Subcutaneous adipose tissue (tissue), 4 donors: ENCODE measurements around the gene ZNF41. TPM values are rescaled to one million over a fixed set of nuclear protein-coding genes. Genes with fewer than 3 reads are reported as not detected.

ENCODE experiments used
- total RNA-seq, 4 donors: library from RNA; depleted of rRNA; stranded (reverse); fragments of >200 nt; gene quantifications; one replicate each; pipeline ENCODE4 v1.1.0, GENCODE V29; 2016
- TF ChIP-seq, protein P1 (sequence below): fragments of 450-650 bp; IDR thresholded peaks from one replicate; pipeline ENCODE4 v1.5.1; 2016; ENCODE audit warnings: low read depth, mild to moderate bottlenecking, control low read depth, antibody characterized with exemption, moderate library complexity

ZNF41 gene
- total RNA-seq, 4 donors from 2014 or later: 6.6 to 13.0 (median 9.4) TPM

DNA sequence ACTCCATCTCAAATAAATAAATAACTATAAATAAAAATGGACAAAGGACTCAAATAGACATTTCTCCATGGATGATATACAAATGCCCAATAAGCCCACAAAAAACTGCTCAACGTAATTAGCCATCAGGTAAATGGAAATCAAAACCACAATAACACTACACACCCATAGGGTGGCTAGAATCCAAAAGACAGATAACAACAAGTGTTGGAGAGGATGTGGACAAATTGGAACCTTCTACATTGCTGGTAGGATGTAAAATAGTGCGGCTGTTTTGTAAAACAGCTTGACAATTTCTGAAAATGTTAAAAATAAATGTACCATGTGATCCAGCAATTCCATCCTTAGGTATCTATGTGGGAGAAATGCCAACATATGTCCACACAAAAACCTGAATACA lies 60.6 kb downstream of the ZNF41 start:
- TF ChIP-seq, protein P1, sequence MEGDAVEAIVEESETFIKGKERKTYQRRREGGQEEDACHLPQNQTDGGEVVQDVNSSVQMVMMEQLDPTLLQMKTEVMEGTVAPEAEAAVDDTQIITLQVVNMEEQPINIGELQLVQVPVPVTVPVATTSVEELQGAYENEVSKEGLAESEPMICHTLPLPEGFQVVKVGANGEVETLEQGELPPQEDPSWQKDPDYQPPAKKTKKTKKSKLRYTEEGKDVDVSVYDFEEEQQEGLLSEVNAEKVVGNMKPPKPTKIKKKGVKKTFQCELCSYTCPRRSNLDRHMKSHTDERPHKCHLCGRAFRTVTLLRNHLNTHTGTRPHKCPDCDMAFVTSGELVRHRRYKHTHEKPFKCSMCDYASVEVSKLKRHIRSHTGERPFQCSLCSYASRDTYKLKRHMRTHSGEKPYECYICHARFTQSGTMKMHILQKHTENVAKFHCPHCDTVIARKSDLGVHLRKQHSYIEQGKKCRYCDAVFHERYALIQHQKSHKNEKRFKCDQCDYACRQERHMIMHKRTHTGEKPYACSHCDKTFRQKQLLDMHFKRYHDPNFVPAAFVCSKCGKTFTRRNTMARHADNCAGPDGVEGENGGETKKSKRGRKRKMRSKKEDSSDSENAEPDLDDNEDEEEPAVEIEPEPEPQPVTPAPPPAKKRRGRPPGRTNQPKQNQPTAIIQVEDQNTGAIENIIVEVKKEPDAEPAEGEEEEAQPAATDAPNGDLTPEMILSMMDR: no peak

DNA sequence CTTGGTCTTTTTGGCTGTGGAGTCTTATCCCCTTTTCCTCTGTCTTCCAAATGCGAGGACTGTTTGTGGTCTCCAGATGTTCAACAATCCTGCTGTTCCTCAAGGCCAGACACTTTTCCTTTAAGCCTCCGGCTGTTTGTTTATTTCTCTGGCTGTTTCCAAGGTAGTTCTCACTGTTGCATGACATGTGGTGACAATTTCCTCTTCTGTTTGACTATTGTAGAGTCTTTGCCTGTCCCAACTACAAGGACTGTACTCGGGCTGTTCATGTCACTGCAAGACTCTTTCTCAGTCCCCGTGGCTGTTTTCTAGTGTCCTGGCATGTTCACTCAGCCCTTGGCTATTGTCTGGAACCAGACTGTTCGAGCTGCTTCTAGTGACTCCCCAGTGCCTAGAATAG lies 62.1 kb downstream of the ZNF41 start:
- TF ChIP-seq, protein P1: no peak

DNA sequence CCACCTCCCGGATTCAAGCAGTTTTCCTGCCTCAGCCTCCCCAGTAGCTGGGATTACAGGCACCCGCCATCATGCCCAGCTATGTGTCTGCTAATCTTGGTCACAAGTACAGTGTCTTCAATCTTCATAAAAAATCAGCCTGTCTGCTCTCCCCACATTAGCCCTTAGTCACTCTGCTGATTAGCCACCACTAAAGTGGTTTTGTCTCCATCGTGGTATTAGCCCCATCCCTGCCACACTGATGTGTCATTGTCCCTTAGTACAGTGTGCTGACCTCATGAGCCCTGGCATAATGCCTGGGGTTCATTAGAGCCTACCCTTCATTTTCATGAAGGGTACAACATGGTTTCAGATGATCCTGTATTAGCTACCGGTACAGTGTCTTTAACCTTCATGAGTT lies 62.8 kb downstream of the ZNF41 start:
- TF ChIP-seq, protein P1: no peak

DNA sequence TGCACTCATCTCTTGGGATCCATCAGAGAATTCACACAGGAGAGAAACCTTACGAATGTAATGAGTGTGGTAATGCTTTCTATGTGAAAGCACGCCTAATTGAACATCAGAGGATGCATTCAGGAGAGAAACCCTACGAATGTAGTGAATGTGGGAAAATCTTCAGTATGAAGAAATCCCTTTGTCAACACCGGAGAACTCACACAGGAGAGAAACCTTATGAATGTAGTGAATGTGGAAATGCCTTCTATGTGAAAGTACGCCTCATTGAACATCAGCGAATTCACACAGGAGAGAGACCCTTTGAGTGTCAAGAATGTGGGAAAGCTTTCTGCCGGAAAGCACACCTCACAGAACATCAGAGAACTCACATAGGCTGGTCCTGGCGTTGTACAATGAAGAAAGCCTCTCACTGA lies 69.8 kb downstream of the ZNF41 start:
- TF ChIP-seq, protein P1: no peak

Other genes starting within 250 kb of the ZNF41 start
- not detected for gene ZNF157, start 112.6 kb downstream of the ZNF41 start, total RNA-seq
- gene ARAF, start 78.0 kb upstream of the ZNF41 start, total RNA-seq: 10 to 100 TPM; 22.5 to 40.3 (median 31.2) TPM
- 100 to 1,000 TPM in 2 of 4 donors, 10 to 100 TPM in 2; 31.5 to 245 (median 102) TPM for gene TIMP1, start 99.2 kb upstream of the ZNF41 start, total RNA-seq
- gene SYN1, start 136.6 kb upstream of the ZNF41 start, total RNA-seq: under 1 TPM in 2 of 4 donors, not detected in 2; 0.19 to 0.33 TPM
- 10 to 100 TPM; 14.2 to 25.8 (median 22.0) TPM for gene CFP, start 146.7 kb upstream of the ZNF41 start, total RNA-seq
- 10 to 100 TPM; 12.3 to 22.0 (median 16.0) TPM for gene ELK1, start 167.3 kb upstream of the ZNF41 start, total RNA-seq
- gene UXT, start 176.0 kb upstream of the ZNF41 start, total RNA-seq: 100 to 1,000 TPM; 104 to 147 (median 136) TPM